ENCODE results near the gene RAB8A. TPM values are rescaled to one million over a fixed set of nuclear protein-coding genes. Genes with fewer than 3 reads are reported as not detected.
"Not testable (repeated sequence)": the region's sequence is repeated elsewhere in the genome, so short reads cannot be mapped to it uniquely, and the experiment has no call there.

RAB8A gene
- total RNA-seq, 1 donor from 2014 or later, result 39.2 TPM

DNA sequence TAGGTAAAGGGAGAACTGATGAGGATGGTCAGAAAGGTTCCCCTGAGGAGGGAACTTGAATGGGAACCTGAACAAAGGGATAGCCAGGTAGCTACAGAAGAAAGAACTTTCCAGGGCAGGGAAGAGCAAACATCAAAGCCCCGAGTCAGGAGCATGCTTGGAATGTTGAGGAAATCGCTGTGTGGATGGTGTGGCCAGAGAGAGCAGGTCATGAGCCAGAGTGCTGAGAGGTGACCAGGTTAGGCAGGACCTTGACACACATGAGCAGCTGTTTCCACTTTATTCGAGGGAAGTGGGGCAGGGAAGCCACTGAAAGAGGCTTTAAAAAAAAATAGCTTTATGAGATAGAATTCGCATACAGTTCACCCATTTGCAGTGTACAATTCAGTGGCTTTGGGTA lies 4.4 kb downstream of the RAB8A start:
- Histone ChIP-seq H3K36me3 (no peaks in the 10 kb centered on the region), H3K4me1 (no peaks in the 10 kb centered on the region), H3K79me2 (ENCODE audit: low read depth) (peaks cover 57% of the 10 kb centered on the region), H3K4me3 (no peak overlapping the region), H3K9ac (no peak overlapping the region), H3F3A (ENCODE audit: low read depth) (peaks cover under 1% of the 10 kb centered on the region), H3K4me2 (no peak overlapping the region), H3K27ac (no peak overlapping the region), H3K27me3 (no peaks in the 10 kb centered on the region), H3K9me3 (ENCODE audit: low read depth) (no peaks in the 10 kb centered on the region), H4K20me1 (ENCODE audit: low read depth) (peaks cover 30% of the 10 kb centered on the region), H2AFZ (replicated peaks) (no peak overlapping the region)
- DNase-seq (ENCODE audit: low spot score), result no peak
- H3K9me3 Mint-ChIP-seq, result no peaks in the 10 kb centered on the region
- H3K27me3 Mint-ChIP-seq (ENCODE audit: insufficient read depth, low read depth), result no peaks in the 10 kb centered on the region
- TF ChIP-seq EZH2phosphoT487 (IDR thresholded peaks at IDR 0.05), result no peak
- H3K27ac Mint-ChIP-seq, result no peak overlapping the region
- no peak overlapping the region for H3K4me3 Mint-ChIP-seq
- peaks cover 9% of the 10 kb centered on the region for H3K4me1 Mint-ChIP-seq
- peaks cover 8% of the 10 kb centered on the region for H3K36me3 Mint-ChIP-seq

DNA sequence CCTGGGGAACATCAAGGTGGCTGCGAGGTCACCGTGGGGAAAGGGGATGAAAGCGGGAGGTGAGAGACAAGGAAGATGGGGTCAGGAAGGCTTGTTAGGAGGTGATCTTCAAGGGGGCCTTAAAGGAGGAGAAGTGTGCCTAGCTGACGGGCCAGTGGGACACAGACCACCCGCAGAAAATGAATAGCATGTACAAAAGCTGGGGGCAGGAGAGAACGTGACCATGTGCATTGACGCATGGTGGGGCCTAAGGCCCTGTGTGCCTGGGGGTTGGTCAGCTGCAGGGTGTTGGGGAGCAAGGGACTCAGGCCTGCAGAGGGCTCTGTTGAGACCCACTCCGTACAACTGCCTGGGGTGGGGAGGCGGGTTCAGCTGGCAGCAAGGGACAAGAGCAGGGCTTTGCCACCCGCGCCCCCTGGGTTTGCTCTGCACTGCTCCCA lies 5.9 kb downstream of the RAB8A start:
- H3K4me2 ChIP-seq, result no peak overlapping the region
- H3F3A ChIP-seq (ENCODE audit: low read depth), result no peaks in the 10 kb centered on the region
- peaks cover 26% of the 10 kb centered on the region for H4K20me1 ChIP-seq (ENCODE audit: low read depth)
- peaks cover 48% of the 10 kb centered on the region for H3K79me2 ChIP-seq (ENCODE audit: low read depth)
- H3K9me3 ChIP-seq (ENCODE audit: low read depth), result no peaks in the 10 kb centered on the region
- Mint-ChIP-seq H3K9me3 (no peaks in the 10 kb centered on the region), H3K27me3 (ENCODE audit: insufficient read depth, low read depth) (no peaks in the 10 kb centered on the region), H3K4me3 (peak overlapping the region; percentile 28), H3K4me1 (peaks cover 5% of the 10 kb centered on the region), H3K36me3 (peaks cover 12% of the 10 kb centered on the region), H3K27ac (no peak overlapping the region)
- no peaks in the 10 kb centered on the region for H3K4me1 ChIP-seq
- H3K4me3 ChIP-seq, result no peak overlapping the region
- H2AFZ ChIP-seq (replicated peaks), result no peak overlapping the region
- no peak for TF ChIP-seq EZH2phosphoT487 (IDR thresholded peaks at IDR 0.05)
- no peak for TF ChIP-seq EZH2 (IDR thresholded peaks at IDR 0.05)
- TF ChIP-seq, protein P1, sequence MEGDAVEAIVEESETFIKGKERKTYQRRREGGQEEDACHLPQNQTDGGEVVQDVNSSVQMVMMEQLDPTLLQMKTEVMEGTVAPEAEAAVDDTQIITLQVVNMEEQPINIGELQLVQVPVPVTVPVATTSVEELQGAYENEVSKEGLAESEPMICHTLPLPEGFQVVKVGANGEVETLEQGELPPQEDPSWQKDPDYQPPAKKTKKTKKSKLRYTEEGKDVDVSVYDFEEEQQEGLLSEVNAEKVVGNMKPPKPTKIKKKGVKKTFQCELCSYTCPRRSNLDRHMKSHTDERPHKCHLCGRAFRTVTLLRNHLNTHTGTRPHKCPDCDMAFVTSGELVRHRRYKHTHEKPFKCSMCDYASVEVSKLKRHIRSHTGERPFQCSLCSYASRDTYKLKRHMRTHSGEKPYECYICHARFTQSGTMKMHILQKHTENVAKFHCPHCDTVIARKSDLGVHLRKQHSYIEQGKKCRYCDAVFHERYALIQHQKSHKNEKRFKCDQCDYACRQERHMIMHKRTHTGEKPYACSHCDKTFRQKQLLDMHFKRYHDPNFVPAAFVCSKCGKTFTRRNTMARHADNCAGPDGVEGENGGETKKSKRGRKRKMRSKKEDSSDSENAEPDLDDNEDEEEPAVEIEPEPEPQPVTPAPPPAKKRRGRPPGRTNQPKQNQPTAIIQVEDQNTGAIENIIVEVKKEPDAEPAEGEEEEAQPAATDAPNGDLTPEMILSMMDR (IDR thresholded peaks at IDR 0.05), result no peak
- no peaks in the 10 kb centered on the region for H3K36me3 ChIP-seq
- no peaks in the 10 kb centered on the region for H3K27me3 ChIP-seq
- no peak overlapping the region for H3K9ac ChIP-seq
- no peak overlapping the region for H3K27ac ChIP-seq
- no peak for DNase-seq (ENCODE audit: low spot score)

DNA sequence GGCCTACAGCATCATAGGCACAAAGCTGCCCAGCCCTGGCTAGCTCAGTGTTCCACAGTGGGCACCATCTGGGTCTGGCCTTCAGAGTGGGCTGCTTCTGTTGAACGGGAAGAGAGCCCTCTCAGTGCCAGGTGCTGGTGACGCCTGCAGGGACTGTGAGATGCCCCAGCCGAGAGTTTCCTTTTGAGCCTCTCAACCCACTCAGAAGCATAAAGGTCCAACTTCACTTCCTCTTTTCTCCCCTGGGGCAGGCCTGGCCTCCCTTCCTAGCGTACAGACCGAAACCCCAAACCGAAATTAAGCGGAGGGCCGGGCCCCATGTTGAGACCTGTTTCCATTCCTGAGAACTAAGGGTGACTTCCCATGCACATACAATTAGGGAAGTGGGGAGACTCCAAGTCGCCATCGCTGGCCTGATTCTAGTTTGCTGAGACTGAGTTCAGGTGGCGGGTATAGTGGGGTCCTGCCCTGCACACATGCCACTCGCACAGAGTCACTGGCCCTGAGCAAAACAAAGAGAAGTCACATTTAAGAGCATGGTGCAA lies 6.9 kb downstream of the RAB8A start:
- Mint-ChIP-seq H3K4me1 (peaks cover 3% of the 10 kb centered on the region), H3K36me3 (peaks cover 12% of the 10 kb centered on the region), H3K27me3 (ENCODE audit: insufficient read depth, low read depth) (no peaks in the 10 kb centered on the region), H3K9me3 (no peaks in the 10 kb centered on the region), H3K27ac (no peak overlapping the region), H3K4me3 (no peak overlapping the region)
- Histone ChIP-seq H3K36me3 (no peaks in the 10 kb centered on the region), H3K4me3 (no peak overlapping the region), H4K20me1 (ENCODE audit: low read depth) (peaks cover 18% of the 10 kb centered on the region), H3K27ac (no peak overlapping the region), H3K27me3 (no peaks in the 10 kb centered on the region), H3K4me2 (no peak overlapping the region), H3K9ac (no peak overlapping the region), H3K4me1 (no peaks in the 10 kb centered on the region), H3K79me2 (ENCODE audit: low read depth) (peaks cover 38% of the 10 kb centered on the region), H3K9me3 (ENCODE audit: low read depth) (no peaks in the 10 kb centered on the region), H3F3A (ENCODE audit: low read depth) (no peaks in the 10 kb centered on the region), H2AFZ (replicated peaks) (no peak overlapping the region)
- TF ChIP-seq, protein P1 (IDR thresholded peaks at IDR 0.05), result no peak
- TF ChIP-seq EZH2phosphoT487 (IDR thresholded peaks at IDR 0.05), result no peak
- no peak for TF ChIP-seq EZH2 (IDR thresholded peaks at IDR 0.05)
- DNase-seq (ENCODE audit: low spot score), result no peak

DNA sequence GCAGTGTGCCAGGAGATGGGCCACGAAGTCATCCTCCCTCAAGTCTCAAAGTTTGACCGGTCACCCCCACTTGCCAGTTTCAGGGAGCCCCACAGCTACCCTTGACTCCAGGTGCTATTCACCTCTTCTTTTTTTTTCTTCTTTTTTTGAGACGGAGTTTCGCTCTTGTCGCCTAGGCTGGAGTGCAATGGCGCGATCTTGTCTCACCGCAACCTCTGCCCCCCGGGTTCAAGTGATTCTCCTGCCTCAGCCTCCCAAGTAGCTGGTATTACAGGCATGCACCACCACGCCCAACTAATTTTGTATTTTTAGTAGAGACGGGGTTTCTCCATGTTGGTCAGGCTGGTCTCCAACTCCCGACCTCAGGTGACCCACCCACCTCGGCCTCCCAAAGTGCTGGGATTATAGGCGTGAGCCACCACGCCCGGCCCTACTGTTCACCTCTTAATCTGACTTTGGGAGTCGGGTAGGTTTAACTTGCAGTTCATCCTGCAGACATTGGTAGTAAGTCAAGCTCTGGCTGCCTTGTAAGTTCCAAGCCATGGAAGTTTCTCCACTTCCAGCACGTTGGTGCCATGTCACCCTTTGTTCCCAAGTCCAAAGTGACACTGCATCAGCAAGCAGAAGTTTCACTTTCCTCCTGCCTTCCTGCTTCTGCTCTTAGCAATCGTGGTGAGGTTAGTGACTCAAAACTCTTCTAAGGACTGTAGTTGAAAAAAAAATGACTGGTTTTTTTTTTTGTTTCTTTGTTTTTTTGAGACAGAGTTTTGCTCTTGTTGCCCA lies 7.6 kb downstream of the RAB8A start:
- not testable (repeated sequence) for H3K9ac ChIP-seq; H3K27me3 ChIP-seq; H3K36me3 ChIP-seq; H3K9me3 Mint-ChIP-seq; H3F3A ChIP-seq (ENCODE audit: low read depth); H2AFZ ChIP-seq (replicated peaks); DNase-seq (ENCODE audit: low spot score); H3K27me3 Mint-ChIP-seq (ENCODE audit: insufficient read depth, low read depth); H3K27ac Mint-ChIP-seq; H3K9me3 ChIP-seq (ENCODE audit: low read depth); H3K4me2 ChIP-seq; H3K27ac ChIP-seq; H3K4me1 ChIP-seq; H3K4me3 ChIP-seq; H3K4me1 Mint-ChIP-seq; H3K4me3 Mint-ChIP-seq
- peaks cover 13% of the 10 kb centered on the region for H4K20me1 ChIP-seq (ENCODE audit: low read depth)
- H3K79me2 ChIP-seq (ENCODE audit: low read depth), result peaks cover 31% of the 10 kb centered on the region
- H3K36me3 Mint-ChIP-seq, result peaks cover 12% of the 10 kb centered on the region
